Jurkat, Clone E6-1 (cell line): ENCODE measurements around the gene BAHCC1.
A peak's percentile ranks its signal among the peaks of the same experiment; 100 is the strongest.
"Not testable (repeated sequence)": the region's sequence is repeated elsewhere in the genome, so short reads cannot be mapped to it uniquely, and the experiment has no call there.

ENCODE experiments used
- DNase-seq: peaks from one replicate; pipeline ENCODE4 v3.0.0-alpha.2; 2011; ENCODE audit warnings: low read depth, low spot score
- H3K4me3 ChIP-seq: 2 replicates; pipeline ENCODE4 v1.5.1; 2011; ENCODE audit warnings: mild to moderate bottlenecking, low read length, control low read depth, moderate library complexity

BAHCC1 gene

GRCh38 chr17:81419319-81419885 is 24.1 kb downstream of the BAHCC1 start:
- H3K4me3 ChIP-seq = no peak overlapping the region
- no peak for DNase-seq

- no peak for DNase-seq
Measured at GRCh38 chr17:81419886-81420768, 24.9 kb downstream of the BAHCC1 start.

GRCh38 chr17:81420769-81421462 is 25.7 kb downstream of the BAHCC1 start:
- no peak for DNase-seq
- H3K4me3 ChIP-seq = no peak overlapping the region

More at GRCh38 chr17:81419886-81420768, 24.9 kb downstream of the BAHCC1 start:
- no peak overlapping the region for H3K4me3 ChIP-seq

- H3K4me3 ChIP-seq = no peak overlapping the region
- no peak for DNase-seq
Measured at GRCh38 chr17:81422776-81423697, 27.8 kb downstream of the BAHCC1 start.

GRCh38 chr17:81423698-81424071 is 28.4 kb downstream of the BAHCC1 start:
- no peak overlapping the region for H3K4me3 ChIP-seq
- no peak for DNase-seq

GRCh38 chr17:81424151-81425017 is 29.1 kb downstream of the BAHCC1 start:
- H3K4me3 ChIP-seq = no peak overlapping the region
- no peak for DNase-seq

- H3K4me3 ChIP-seq, DNase-seq: not testable (repeated sequence)
Measured at GRCh38 chr17:81425041-81425440, 29.8 kb downstream of the BAHCC1 start.

- H3K4me3 ChIP-seq, DNase-seq: not testable (repeated sequence)
Measured at GRCh38 chr17:81425716-81426392, 30.6 kb downstream of the BAHCC1 start.

- no peak for DNase-seq
- 0 out of 2 replicates have a peak overlapping the region, but pooled peaks have one; percentile 7 for H3K4me3 ChIP-seq
Measured at GRCh38 chr17:81426393-81427172, 31.3 kb downstream of the BAHCC1 start.

GRCh38 chr17:81427173-81428120 is 32.2 kb downstream of the BAHCC1 start:
- peak; percentile 57 for DNase-seq
- H3K4me3 ChIP-seq = peak overlapping the region; percentile 26

- DNase-seq = peak; percentile 96
- peak overlapping the region; percentile 69 for H3K4me3 ChIP-seq
Measured at GRCh38 chr17:81428121-81428515, 32.9 kb downstream of the BAHCC1 start.

- H3K4me3 ChIP-seq = peak overlapping the region; percentile 69
- peak; percentile 94 for DNase-seq
Measured at GRCh38 chr17:81428516-81428915, 33.3 kb downstream of the BAHCC1 start.

- H3K4me3 ChIP-seq = peak overlapping the region; percentile 69
- DNase-seq = no peak
Measured at GRCh38 chr17:81428948-81429774, 33.9 kb downstream of the BAHCC1 start.

GRCh38 chr17:81429821-81430551 is 34.7 kb downstream of the BAHCC1 start:
- no peak for DNase-seq
- peak overlapping the region; percentile 69 for H3K4me3 ChIP-seq
